Right lobe of liver (tissue), 4 donors: ENCODE measurements around the gene ADGRV1.

Experiments
- POLR2A ChIP-seq: fragments of 450-650 bp; IDR thresholded peaks from one replicate; pipeline ENCODE4 v1.6.1; 2017; ENCODE audit warnings: antibody characterized with exemption, mild to moderate bottlenecking
- TF ChIP-seq, protein P1 (sequence below), 4 donors: fragments of 200-600 bp in 3 of 4; fragments of 450-650 bp in 1 of 4; IDR thresholded peaks; one replicate each; pipeline versions ENCODE4 v1.5.1 to v1.8.0; 2016 to 2022; ENCODE audit warnings: antibody characterized with exemption in 4 of 4, mild to moderate bottlenecking in 2 of 4
- donor health status: DM: no; HTN: no; CAD: no.
- donor health status: DM: no; HTN: no; CAD: no.
- donor health status: DM: no; HTN: yes; CAD: no.

DNA sequence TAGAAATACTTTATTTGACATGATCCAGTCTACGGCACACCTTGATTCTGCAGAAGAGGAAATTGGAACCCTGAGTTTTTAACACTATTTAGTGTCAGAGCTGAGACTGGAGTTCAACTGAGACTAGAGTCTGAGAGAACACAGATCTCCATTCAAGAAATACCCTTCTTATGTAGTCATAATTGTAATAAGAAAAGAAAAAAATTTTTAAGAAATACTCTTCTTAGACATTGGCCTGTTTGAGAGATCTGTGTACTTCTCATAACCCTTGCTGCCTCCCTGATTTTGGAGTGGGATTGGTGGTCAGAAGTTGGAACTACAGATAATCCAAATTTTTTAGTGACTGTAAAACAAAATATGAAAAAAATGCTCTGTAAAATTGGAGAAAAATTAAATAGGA, 571.2 kb downstream of the ADGRV1 start:
- TF ChIP-seq, protein P1, sequence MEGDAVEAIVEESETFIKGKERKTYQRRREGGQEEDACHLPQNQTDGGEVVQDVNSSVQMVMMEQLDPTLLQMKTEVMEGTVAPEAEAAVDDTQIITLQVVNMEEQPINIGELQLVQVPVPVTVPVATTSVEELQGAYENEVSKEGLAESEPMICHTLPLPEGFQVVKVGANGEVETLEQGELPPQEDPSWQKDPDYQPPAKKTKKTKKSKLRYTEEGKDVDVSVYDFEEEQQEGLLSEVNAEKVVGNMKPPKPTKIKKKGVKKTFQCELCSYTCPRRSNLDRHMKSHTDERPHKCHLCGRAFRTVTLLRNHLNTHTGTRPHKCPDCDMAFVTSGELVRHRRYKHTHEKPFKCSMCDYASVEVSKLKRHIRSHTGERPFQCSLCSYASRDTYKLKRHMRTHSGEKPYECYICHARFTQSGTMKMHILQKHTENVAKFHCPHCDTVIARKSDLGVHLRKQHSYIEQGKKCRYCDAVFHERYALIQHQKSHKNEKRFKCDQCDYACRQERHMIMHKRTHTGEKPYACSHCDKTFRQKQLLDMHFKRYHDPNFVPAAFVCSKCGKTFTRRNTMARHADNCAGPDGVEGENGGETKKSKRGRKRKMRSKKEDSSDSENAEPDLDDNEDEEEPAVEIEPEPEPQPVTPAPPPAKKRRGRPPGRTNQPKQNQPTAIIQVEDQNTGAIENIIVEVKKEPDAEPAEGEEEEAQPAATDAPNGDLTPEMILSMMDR (IDR thresholded peaks at IDR 0.05), result no peak
- no peak for TF ChIP-seq POLR2A
